HG02870 (cell line): ENCODE data around the gene ZNF76.

ENCODE experiments used
- ATAC-seq: cut with Tn5 transposase; IDR thresholded peaks from one replicate; pipeline ENCODE4 v1.9.1; 2021; ENCODE audit warnings: mild to moderate bottlenecking, moderate library complexity; ENCODE audit not compliant: unreplicated experiment

Gene ZNF76

GRCh38 chr6:35259194-35259947 is at the start of gene ZNF76:
Gene ZNF76 (plus strand): TSS chr6:35259735. CDS start chr6:35281152, 21,417 bp downstream.
- peak; percentile 90 for ATAC-seq

- ATAC-seq, result no peak
Measured at GRCh38 chr6:35213298-35213791, 46.2 kb upstream of the ZNF76 start.

- ATAC-seq, result no peak
Measured at GRCh38 chr6:35213824-35214756, 45.4 kb upstream of the ZNF76 start, which contains the start of gene SCUBE3. Gene SCUBE3 (plus strand): TSS chr6:35213956. CDS start chr6:35214419, 463 bp downstream.

GRCh38 chr6:35214869-35215664 is 44.5 kb upstream of the ZNF76 start:
- ATAC-seq, result no peak

GRCh38 chr6:35215665-35216411 is 43.7 kb upstream of the ZNF76 start:
- no peak for ATAC-seq

GRCh38 chr6:35216412-35216732 is 43.2 kb upstream of the ZNF76 start:
- no peak for ATAC-seq

- ATAC-seq, result no peak
Measured at GRCh38 chr6:35216851-35217811, 42.4 kb upstream of the ZNF76 start.

GRCh38 chr6:35218021-35218420 is 41.5 kb upstream of the ZNF76 start:
- ATAC-seq, result no peak

GRCh38 chr6:35218456-35218855 is 41.1 kb upstream of the ZNF76 start:
- no peak for ATAC-seq

- ATAC-seq, result no peak
Measured at GRCh38 chr6:35219683-35220326, 39.7 kb upstream of the ZNF76 start.

GRCh38 chr6:35220711-35221110 is 38.8 kb upstream of the ZNF76 start:
- no peak for ATAC-seq

- no peak for ATAC-seq
Measured at GRCh38 chr6:35223396-35223795, 36.1 kb upstream of the ZNF76 start.

- ATAC-seq, result no peak
Measured at GRCh38 chr6:35224720-35225119, 34.8 kb upstream of the ZNF76 start.

- no peak for ATAC-seq
Measured at GRCh38 chr6:35228481-35228880, 31.1 kb upstream of the ZNF76 start.

- ATAC-seq, result no peak
Measured at GRCh38 chr6:35229304-35229703, 30.2 kb upstream of the ZNF76 start.

- no peak for ATAC-seq
Measured at GRCh38 chr6:35230498-35230897, 29.0 kb upstream of the ZNF76 start.

- ATAC-seq, result no peak
Measured at GRCh38 chr6:35230950-35231349, 28.6 kb upstream of the ZNF76 start.

- no peak for ATAC-seq
Measured at GRCh38 chr6:35231563-35231962, 28.0 kb upstream of the ZNF76 start.

GRCh38 chr6:35234901-35235300 is 24.6 kb upstream of the ZNF76 start:
- ATAC-seq, result no peak
